Lower leg skin (tissue), 4 donors: Measurements from ENCODE around the gene ABITRAM. TPM values are rescaled to one million over a fixed set of nuclear protein-coding genes. Genes with fewer than 3 reads are reported as not detected.
"Not testable (repeated sequence)": the region's sequence is repeated elsewhere in the genome, so short reads cannot be mapped to it uniquely, and the experiment has no call there.

ENCODE experiments used
- DNase-seq, 2 donors: peaks; one replicate each; pipeline ENCODE4 v3.0.0-alpha.2; 2019; ENCODE audit warnings: low spot score in 2 of 2
- H3K4me3 ChIP-seq: fragments of 200-600 bp; sonication (generic); 2 replicates; pipeline ENCODE4 v1.5.1; 2017; ENCODE audit warnings: mild to moderate bottlenecking, low read depth; ENCODE audit not compliant: poor library complexity, severe bottlenecking
- POLR2A ChIP-seq, 2 donors: fragments of 450-650 bp; IDR thresholded peaks; one replicate each; pipeline ENCODE4 v1.6.1; 2016 to 2017; ENCODE audit warnings: antibody characterized with exemption in 2 of 2, mild to moderate bottlenecking in 1 of 2, moderate library complexity in 1 of 2
- WGBS, 2 donors: methylation state at CpG; one replicate each; pipeline ENCODE4 v1.1.5; 2018; 5-methylcytosine and 5-hydroxymethylcytosine counted together
- intact Hi-C: fragments of 100-400 bp; cut with DNase I; formaldehyde crosslinking; loops from one replicate; pipeline ENCODE4 v1.15.0; 2023; ENCODE audit warnings: low total_unique reads
- total RNA-seq, 4 donors: library from RNA; depleted of rRNA; stranded (reverse); fragments of >200 nt; gene quantifications; one replicate each; pipeline ENCODE4 v1.1.0, GENCODE V29; 2016
- TF ChIP-seq, protein P1 (sequence below), 3 donors: fragments of 450-650 bp; IDR thresholded peaks; one replicate each; pipeline ENCODE4 v1.5.1; 2016; ENCODE audit warnings: antibody characterized with exemption in 3 of 3, mild to moderate bottlenecking in 3 of 3, moderate library complexity in 2 of 3

Gene ABITRAM
- total RNA-seq, 4 donors from 2014 or later: 9.9 to 16.7 (median 10.1) TPM

DNA sequence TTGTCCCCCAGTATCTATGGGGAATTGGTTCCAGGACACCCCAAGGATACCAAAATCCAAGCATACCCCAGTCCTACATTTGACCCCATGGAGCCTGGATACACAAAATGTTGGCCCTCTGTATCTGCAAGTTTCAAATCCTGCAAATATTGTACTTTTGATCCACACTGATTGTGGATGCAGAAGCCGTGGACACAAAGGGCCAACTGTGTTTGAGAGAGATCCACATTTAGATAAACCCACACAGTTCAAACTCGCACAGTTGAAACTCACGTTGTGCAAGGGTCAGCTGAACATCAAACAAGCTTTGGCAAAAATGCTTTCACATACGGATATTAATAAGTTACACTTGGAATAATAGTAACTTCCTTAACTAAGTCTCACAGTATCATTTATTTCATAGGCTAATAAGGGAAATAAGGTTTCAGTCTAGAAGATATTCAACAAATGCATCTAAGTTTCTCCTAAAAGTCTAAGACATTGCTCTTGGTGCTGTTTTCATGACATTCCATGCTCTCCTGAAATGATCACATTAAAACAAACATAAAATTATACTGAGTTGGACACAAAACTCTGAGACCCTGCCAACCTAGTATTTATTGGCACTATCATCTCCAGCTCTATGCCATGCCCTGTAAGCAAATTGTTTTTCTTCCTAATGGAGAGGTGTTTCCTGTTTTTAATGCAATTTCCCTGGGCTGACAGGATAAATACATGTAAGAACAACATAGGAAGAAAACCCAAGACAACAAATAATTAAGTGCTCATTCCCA is 39.8 kb upstream of the ABITRAM start:
- intact Hi-C loops: no loop called here
- no peak overlapping the region for H3K4me3 ChIP-seq
- TF ChIP-seq, protein P1, sequence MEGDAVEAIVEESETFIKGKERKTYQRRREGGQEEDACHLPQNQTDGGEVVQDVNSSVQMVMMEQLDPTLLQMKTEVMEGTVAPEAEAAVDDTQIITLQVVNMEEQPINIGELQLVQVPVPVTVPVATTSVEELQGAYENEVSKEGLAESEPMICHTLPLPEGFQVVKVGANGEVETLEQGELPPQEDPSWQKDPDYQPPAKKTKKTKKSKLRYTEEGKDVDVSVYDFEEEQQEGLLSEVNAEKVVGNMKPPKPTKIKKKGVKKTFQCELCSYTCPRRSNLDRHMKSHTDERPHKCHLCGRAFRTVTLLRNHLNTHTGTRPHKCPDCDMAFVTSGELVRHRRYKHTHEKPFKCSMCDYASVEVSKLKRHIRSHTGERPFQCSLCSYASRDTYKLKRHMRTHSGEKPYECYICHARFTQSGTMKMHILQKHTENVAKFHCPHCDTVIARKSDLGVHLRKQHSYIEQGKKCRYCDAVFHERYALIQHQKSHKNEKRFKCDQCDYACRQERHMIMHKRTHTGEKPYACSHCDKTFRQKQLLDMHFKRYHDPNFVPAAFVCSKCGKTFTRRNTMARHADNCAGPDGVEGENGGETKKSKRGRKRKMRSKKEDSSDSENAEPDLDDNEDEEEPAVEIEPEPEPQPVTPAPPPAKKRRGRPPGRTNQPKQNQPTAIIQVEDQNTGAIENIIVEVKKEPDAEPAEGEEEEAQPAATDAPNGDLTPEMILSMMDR (IDR thresholded peaks at IDR 0.05): no peak
- TF ChIP-seq POLR2A (IDR thresholded peaks at IDR 0.05): no peak
- DNase-seq: no peak
- WGBS, 2 donors: 85 to 89% methylated on average over 4 of the region's 4 CpGs

DNA sequence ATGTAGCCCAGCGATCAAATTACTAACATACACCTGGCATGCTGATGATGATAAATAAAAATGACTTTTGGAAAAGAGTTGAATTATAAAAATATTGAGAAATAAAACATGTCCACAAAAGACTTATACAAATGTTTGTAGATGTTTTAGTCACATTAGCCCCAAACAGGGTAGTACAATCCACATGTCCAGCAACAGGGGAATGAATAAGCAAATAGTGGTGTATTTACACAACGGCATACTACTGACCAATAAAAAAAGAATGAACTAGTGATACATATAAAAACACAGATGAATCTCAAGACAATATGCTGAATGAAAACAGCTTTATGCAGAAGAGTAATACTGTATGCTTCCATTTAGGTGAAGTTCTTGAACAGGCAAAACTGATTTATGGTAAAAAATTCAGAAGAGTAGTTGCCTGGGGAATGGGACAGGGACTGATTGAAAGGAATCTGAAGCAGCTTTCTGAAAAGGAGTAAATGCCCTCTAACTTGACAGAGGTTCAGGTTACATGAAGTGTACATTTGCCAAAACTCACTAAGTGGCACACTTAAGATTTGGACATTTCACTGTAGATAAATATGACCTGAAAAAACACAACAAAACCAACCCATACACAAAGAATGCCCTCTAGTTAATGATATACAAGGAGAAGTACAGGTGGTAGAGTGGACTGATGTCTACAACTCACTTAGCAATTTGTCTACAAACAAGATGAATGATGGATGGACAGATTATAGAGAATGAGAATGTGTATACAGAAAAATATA is 36.7 kb upstream of the ABITRAM start:
- WGBS, 2 donors: 92 to 100% methylated on average over 2 of the region's 2 CpGs
- intact Hi-C loops: no loop called here

DNA sequence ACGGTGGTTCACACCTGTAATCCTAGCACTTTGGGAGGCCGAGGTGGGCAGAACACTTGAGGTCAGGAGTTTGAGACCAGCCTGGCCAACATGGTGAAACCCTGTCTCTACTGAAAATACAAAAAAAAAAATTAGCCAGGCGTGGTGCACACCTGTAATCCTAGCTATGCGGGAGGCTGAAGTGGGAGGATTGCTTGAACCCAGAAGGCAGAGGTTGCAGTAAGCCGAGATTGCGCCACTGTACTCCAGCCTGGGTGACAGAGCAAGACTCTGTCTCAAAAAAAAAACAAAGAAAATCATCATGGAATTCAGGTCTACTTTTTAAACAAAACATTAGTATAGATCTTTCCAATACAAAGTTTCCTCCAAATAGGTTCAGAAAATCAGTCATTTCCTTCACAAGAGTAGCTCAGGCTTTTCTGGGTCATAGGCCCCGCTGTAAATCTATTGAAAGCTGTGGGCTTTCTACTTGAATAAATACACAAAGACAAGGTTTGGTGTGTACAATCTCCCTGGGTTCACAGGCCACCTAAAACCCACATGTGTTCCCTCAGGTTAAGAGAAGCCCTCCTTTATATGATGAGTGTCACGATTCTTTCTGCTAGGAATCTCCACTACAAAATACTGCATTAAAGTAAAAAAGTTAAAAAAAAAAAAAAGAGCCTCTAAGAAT is 35.0 kb upstream of the ABITRAM start:
- DNase-seq, intact Hi-C loops, H3K4me3 ChIP-seq: not testable (repeated sequence)
- WGBS, 2 donors: 95 to 98% methylated on average over 8 of the region's 8 CpGs

More for the DNA sequence above, 36.7 kb upstream of the ABITRAM start:
- TF ChIP-seq, protein P1 (IDR thresholded peaks at IDR 0.05): no peak
- no peak for TF ChIP-seq POLR2A (IDR thresholded peaks at IDR 0.05)
- H3K4me3 ChIP-seq: no peak overlapping the region
- no peak for DNase-seq

DNA sequence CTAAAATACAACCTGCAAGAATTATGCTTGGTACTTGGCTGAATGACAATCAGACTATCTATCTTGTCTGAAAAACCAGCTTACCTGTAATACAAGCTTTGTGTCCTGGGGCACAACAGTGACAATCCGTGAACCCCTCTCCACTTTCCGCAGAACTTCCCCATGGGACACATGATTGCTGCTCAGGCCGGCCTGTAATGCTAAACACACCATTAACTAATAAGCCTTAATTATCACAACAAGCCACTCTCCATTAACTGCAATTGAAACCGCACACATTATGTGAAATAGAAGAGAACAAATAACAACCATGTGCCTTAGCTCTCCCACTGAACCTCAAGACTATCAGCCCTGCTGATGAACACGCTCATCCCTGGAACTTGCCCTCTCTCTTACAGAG is 34.0 kb upstream of the ABITRAM start:
- intact Hi-C loops: no loop called here
- no peak overlapping the region for H3K4me3 ChIP-seq
- TF ChIP-seq, protein P1 (IDR thresholded peaks at IDR 0.05): no peak
- no peak for TF ChIP-seq POLR2A (IDR thresholded peaks at IDR 0.05)
- WGBS, 2 donors: 89 to 93% methylated on average over 5 of the region's 5 CpGs
- DNase-seq: no peak

DNA sequence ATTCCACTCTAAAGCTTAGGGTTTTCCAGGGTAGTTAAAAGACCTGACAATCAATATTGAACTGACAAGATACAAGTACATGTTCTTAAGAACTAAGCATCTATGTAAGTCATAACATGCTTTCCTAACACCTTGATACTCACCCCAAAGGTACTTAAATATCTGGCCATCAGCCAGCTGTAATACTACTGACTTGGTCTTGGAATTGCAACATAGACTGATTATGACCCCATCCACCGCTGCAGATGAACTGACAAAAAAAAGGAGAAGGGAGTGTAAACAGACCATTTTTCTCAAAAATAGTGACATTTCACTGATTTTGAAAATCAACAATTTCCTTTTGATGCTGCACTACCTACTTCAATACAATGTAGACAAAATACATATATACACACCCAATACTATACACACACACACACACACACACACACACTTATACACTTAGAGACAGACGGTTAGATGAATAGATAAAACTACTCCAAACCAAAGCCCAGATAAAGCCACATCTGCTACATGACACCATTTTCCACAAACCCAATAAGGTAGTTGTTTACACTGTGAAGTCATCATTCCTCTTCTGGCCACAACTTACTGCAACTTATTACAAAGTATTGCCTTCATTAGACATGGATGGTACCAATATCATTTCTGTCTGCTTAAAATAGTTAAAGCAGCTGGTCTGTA is 30.6 kb upstream of the ABITRAM start:
- DNase-seq: no peak
- TF ChIP-seq, protein P1 (IDR thresholded peaks at IDR 0.05): no peak
- TF ChIP-seq POLR2A (IDR thresholded peaks at IDR 0.05): no peak
- H3K4me3 ChIP-seq: no peak overlapping the region
- 84 to 88% methylated on average over 2 of the region's 2 CpGs for WGBS, 2 donors
- intact Hi-C loops: no loop called here
